ENCODE measurements around the gene ATG13. TPM values are rescaled to one million over a fixed set of nuclear protein-coding genes. Genes with fewer than 3 reads are reported as not detected.
"Not testable (repeated sequence)": the region's sequence is repeated elsewhere in the genome, so short reads cannot be mapped to it uniquely, and the experiment has no call there.

Gene ATG13
- total and polyA plus RNA-seq, 4 donors, result 29.1 to 72.8 (median 52.4) TPM

DNA sequence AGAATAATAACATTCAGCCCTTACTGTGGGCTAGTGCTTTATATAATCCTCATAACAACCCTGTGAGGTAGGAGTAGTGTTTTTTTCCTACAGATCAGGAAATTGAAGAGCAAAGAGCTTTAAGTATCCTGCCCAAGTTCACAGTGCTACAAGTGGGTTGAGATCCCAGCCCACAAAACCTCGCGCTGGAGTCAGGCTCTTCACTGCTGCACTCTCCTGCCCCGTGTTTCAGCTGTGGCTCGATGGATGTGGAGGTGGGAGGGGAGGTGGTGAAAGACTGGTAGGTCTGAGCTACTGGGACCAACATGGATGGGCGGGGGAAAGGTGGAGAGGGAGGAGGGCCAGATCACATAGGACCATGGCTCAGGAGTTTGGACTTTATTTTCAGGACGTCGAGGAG, 89.5 kb downstream of the ATG13 start:
- TF ChIP-seq, protein P1, sequence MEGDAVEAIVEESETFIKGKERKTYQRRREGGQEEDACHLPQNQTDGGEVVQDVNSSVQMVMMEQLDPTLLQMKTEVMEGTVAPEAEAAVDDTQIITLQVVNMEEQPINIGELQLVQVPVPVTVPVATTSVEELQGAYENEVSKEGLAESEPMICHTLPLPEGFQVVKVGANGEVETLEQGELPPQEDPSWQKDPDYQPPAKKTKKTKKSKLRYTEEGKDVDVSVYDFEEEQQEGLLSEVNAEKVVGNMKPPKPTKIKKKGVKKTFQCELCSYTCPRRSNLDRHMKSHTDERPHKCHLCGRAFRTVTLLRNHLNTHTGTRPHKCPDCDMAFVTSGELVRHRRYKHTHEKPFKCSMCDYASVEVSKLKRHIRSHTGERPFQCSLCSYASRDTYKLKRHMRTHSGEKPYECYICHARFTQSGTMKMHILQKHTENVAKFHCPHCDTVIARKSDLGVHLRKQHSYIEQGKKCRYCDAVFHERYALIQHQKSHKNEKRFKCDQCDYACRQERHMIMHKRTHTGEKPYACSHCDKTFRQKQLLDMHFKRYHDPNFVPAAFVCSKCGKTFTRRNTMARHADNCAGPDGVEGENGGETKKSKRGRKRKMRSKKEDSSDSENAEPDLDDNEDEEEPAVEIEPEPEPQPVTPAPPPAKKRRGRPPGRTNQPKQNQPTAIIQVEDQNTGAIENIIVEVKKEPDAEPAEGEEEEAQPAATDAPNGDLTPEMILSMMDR (IDR thresholded peaks at IDR 0.05; ENCODE audit: control extremely low read depth, extremely low read depth), result no peak
- WGBS, 2 donors, result 93 to 94% methylated on average over 7 of the region's 7 CpGs
- no peak overlapping the region for H3K27ac ChIP-seq (ENCODE audit: low read depth in 1 of 2, low read length in 1 of 2)
- H3K27me3 ChIP-seq (ENCODE audit: control insufficient read depth in 3 of 3, insufficient read depth in 3 of 3, low read length in 2 of 3), result no peaks in the 10 kb centered on the region
- no peak overlapping the region for H3K4me3 ChIP-seq
- H3K9ac ChIP-seq (ENCODE audit: insufficient read depth in 1 of 2, low read length in 2 of 2), result no peak overlapping the region
- no peak for ATAC-seq (ENCODE audit: insufficient read depth, low FRiP score)
- peaks cover 0 to 3% (median under 1%) of the 10 kb centered on the region in 5 donors for H3K4me1 ChIP-seq (ENCODE audit: control insufficient read depth in 5 of 5, insufficient read depth in 5 of 5, low read length in 5 of 5)
- H3K9me3 ChIP-seq (ENCODE audit: control insufficient read depth in 4 of 4, insufficient read depth in 3 of 4, low read length in 3 of 4), result no peaks in the 10 kb centered on the region
- DNase-seq, result no peak
- H3K36me3 ChIP-seq (ENCODE audit: control insufficient read depth in 4 of 4, insufficient read depth in 4 of 4, low read length in 4 of 4), result peaks cover 24 to 37% (median 27%) of the 10 kb centered on the region in 4 donors

DNA sequence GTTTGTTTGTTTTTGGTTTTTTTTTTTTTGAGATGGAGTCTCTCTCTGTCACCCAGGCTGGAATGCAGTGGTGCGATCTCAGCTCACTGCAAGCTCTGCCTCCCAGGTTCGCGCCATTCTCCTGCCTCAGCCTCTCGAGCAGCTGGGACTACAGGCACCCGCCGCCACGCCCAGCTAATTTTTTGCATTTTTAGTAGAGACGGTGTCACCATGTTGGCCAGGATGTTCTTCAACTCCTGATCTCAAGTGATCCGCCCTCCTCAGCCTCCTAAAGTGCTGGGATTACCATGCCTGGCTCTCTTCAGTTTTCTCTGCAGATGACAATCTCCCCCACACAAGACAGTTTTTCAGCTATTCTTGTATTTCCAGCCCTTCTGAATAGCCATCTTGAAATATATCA, 92.0 kb downstream of the ATG13 start:
- H3K9me3 ChIP-seq (ENCODE audit: control insufficient read depth in 4 of 4, insufficient read depth in 3 of 4, low read length in 3 of 4); H3K9ac ChIP-seq (ENCODE audit: insufficient read depth in 1 of 2, low read length in 2 of 2); H3K27me3 ChIP-seq (ENCODE audit: control insufficient read depth in 3 of 3, insufficient read depth in 3 of 3, low read length in 2 of 3); DNase-seq; H3K4me3 ChIP-seq; ATAC-seq (ENCODE audit: insufficient read depth, low FRiP score); H3K4me1 ChIP-seq (ENCODE audit: control insufficient read depth in 5 of 5, insufficient read depth in 5 of 5, low read length in 5 of 5): not testable (repeated sequence)
- 92 to 97% methylated on average over 9 of the region's 9 CpGs for WGBS, 2 donors
- H3K36me3 ChIP-seq (ENCODE audit: control insufficient read depth in 4 of 4, insufficient read depth in 4 of 4, low read length in 4 of 4), result peaks cover 8 to 24% (median 12%) of the 10 kb centered on the region in 4 donors
- peak overlapping the region in 1 of 2 donors; percentile 91 for H3K27ac ChIP-seq (ENCODE audit: low read depth in 1 of 2, low read length in 1 of 2)

DNA sequence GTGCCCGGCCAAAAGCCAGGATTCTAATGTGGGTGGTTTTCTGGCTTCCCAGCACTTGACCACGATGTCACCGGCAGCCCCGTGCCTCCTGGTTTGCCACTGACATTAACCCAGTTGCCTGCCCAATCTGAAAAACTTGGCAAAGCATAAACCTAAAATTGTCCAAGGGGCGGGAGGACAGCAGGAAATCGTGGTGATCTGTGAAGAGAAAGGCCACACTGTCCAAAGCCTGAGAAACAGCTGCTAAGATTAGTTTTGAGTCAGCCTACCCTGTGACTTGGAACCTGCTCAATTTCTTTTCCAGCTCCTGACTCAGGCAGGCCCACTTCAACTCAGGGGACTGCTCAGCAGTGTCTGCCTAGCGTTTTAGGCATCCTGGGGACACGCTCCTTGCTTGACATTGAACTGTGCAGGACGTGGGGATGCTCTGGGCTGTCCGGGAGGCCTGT, 93.5 kb downstream of the ATG13 start:
- Histone ChIP-seq H3K36me3 (ENCODE audit: control insufficient read depth in 4 of 4, insufficient read depth in 4 of 4, low read length in 4 of 4) (peaks cover 2 to 9% (median 3%) of the 10 kb centered on the region in 4 donors), H3K4me1 (ENCODE audit: control insufficient read depth in 5 of 5, insufficient read depth in 5 of 5, low read length in 5 of 5) (no peaks in the 10 kb centered on the region), H3K4me3 (no peak overlapping the region), H3K27ac (ENCODE audit: low read depth in 1 of 2, low read length in 1 of 2) (peak overlapping the region; percentile 43 to 91), H3K27me3 (ENCODE audit: control insufficient read depth in 3 of 3, insufficient read depth in 3 of 3, low read length in 2 of 3) (no peaks in the 10 kb centered on the region), H3K9ac (ENCODE audit: insufficient read depth in 1 of 2, low read length in 2 of 2) (no peak overlapping the region), H3K9me3 (ENCODE audit: control insufficient read depth in 4 of 4, insufficient read depth in 3 of 4, low read length in 3 of 4) (no peaks in the 10 kb centered on the region)
- peak in 1 of 3 donors; percentile 7 for DNase-seq
- TF ChIP-seq, protein P1 (IDR thresholded peaks at IDR 0.05; ENCODE audit: control extremely low read depth, extremely low read depth), result no peak
- peak; percentile 58 for ATAC-seq (ENCODE audit: insufficient read depth, low FRiP score)
- WGBS, 2 donors, result 76 to 88% methylated on average over 10 of the region's 10 CpGs

DNA sequence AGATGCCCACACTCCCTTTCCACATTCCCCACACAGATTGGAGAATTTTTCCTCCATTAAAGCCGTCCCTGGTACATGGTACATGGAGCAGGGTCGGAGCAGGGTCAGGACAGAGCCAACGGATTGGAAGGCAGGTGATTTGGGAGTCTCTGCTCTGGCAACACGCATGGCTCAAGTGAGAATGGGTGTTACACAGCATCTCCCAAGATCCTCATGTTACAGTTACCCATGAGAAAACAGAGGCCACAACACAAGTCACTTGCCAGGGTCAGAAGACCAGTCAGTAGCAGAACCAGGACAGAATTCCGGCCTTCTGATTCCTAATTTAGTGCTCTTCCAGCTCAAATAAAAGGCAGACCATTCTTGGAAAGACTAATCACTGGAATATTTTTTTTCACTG, 94.0 kb downstream of the ATG13 start:
- ATAC-seq (ENCODE audit: insufficient read depth, low FRiP score) (no peak), DNase-seq (no peak)
- TF ChIP-seq, protein P1 (IDR thresholded peaks at IDR 0.05; ENCODE audit: control extremely low read depth, extremely low read depth), result no peak
- no peaks in the 10 kb centered on the region for H3K4me1 ChIP-seq (ENCODE audit: control insufficient read depth in 5 of 5, insufficient read depth in 5 of 5, low read length in 5 of 5)
- H3K9ac ChIP-seq (ENCODE audit: insufficient read depth in 1 of 2, low read length in 2 of 2), result no peak overlapping the region
- peak overlapping the region; percentile 43 to 91 for H3K27ac ChIP-seq (ENCODE audit: low read depth in 1 of 2, low read length in 1 of 2)
- no peaks in the 10 kb centered on the region for H3K9me3 ChIP-seq (ENCODE audit: control insufficient read depth in 4 of 4, insufficient read depth in 3 of 4, low read length in 3 of 4)
- no peaks in the 10 kb centered on the region for H3K27me3 ChIP-seq (ENCODE audit: control insufficient read depth in 3 of 3, insufficient read depth in 3 of 3, low read length in 2 of 3)
- H3K4me3 ChIP-seq, result no peak overlapping the region
- H3K36me3 ChIP-seq (ENCODE audit: control insufficient read depth in 4 of 4, insufficient read depth in 4 of 4, low read length in 4 of 4), result peaks cover 0 to 6% (median 2%) of the 10 kb centered on the region in 4 donors
- 83 to 92% methylated on average over 5 of the region's 5 CpGs for WGBS, 2 donors

Measured in lung (tissue), 12 donors.